ENCODE data around the gene CMSS1.
A peak's percentile ranks its signal among the peaks of the same experiment; 100 is the strongest.

The CMSS1 gene

GRCh38 chr3:100053951-100054620, 236.4 kb downstream of the CMSS1 start:
- no peak for DNase-seq (ENCODE audit: low read depth in 2 of 2)

- no peak for DNase-seq (ENCODE audit: low read depth in 2 of 2)
Measured at GRCh38 chr3:100057716-100058575, 240.3 kb downstream of the CMSS1 start.

- DNase-seq (ENCODE audit: low read depth in 2 of 2): no peak
Measured at GRCh38 chr3:100059472-100059871, 241.8 kb downstream of the CMSS1 start.

GRCh38 chr3:100060685-100061484, 243.2 kb downstream of the CMSS1 start:
- DNase-seq (ENCODE audit: low read depth in 2 of 2): no peak

- no peak for DNase-seq (ENCODE audit: low read depth in 2 of 2)
Measured at GRCh38 chr3:100062665-100063064, 245.0 kb downstream of the CMSS1 start.

GRCh38 chr3:100063929-100064461, 246.3 kb downstream of the CMSS1 start:
- DNase-seq (ENCODE audit: low read depth in 2 of 2): no peak

- no peak for DNase-seq (ENCODE audit: low read depth in 2 of 2)
Measured at GRCh38 chr3:100067589-100067988, 249.9 kb downstream of the CMSS1 start.

GRCh38 chr3:100068826-100069225, 251.2 kb downstream of the CMSS1 start:
- no peak for DNase-seq (ENCODE audit: low read depth in 2 of 2)

GRCh38 chr3:100069472-100069871, 251.8 kb downstream of the CMSS1 start:
- no peak for DNase-seq (ENCODE audit: low read depth in 2 of 2)

GRCh38 chr3:100072326-100073048, 254.8 kb downstream of the CMSS1 start:
- DNase-seq (ENCODE audit: low read depth in 2 of 2): no peak

- DNase-seq (ENCODE audit: low read depth in 2 of 2): no peak
Measured at GRCh38 chr3:100073049-100073713, 255.5 kb downstream of the CMSS1 start.

- DNase-seq (ENCODE audit: low read depth in 2 of 2): peak; percentile 71 to 75
Measured at GRCh38 chr3:100073714-100074307, 256.1 kb downstream of the CMSS1 start.

- DNase-seq (ENCODE audit: low read depth in 2 of 2): no peak
Measured at GRCh38 chr3:100075196-100075595, 257.5 kb downstream of the CMSS1 start.

GRCh38 chr3:100075851-100076730, 258.4 kb downstream of the CMSS1 start:
- no peak for DNase-seq (ENCODE audit: low read depth in 2 of 2)

- no peak for DNase-seq (ENCODE audit: low read depth in 2 of 2)
Measured at GRCh38 chr3:100076731-100077529, 259.3 kb downstream of the CMSS1 start.

- no peak for DNase-seq (ENCODE audit: low read depth in 2 of 2)
Measured at GRCh38 chr3:100079328-100079727, 261.7 kb downstream of the CMSS1 start.

- no peak for DNase-seq (ENCODE audit: low read depth in 2 of 2)
Measured at GRCh38 chr3:100080573-100080972, 262.9 kb downstream of the CMSS1 start.

GRCh38 chr3:100081311-100081710, 263.6 kb downstream of the CMSS1 start:
- DNase-seq (ENCODE audit: low read depth in 2 of 2): no peak
